Putamen (tissue), 1 donor: ENCODE measurements around the gene GPR22.

Source experiments
- DNase-seq: peaks from one replicate; pipeline ENCODE4 v3.0.0-alpha.2; 2016; ENCODE audit warnings: low spot score

Gene GPR22

DNA sequence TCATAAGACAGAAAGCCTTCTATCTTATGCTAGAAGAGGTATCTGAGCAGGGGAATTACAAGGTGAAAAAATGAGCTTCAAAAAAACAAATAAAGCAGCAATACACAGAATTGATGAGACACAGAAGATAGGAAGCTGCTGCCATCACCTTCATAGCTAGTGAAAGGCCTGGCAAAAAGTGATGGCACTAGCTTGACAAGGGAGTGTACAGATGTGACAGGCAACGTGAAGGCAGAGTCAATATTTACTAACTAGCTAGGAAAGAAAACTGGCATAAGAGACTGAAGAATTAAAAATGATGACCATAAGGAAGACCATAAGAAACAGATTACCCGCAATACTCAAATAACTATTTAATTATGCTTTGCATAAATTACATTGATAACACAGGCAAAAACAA is 9.4 kb downstream of the GPR22 start:
- no peak for DNase-seq

DNA sequence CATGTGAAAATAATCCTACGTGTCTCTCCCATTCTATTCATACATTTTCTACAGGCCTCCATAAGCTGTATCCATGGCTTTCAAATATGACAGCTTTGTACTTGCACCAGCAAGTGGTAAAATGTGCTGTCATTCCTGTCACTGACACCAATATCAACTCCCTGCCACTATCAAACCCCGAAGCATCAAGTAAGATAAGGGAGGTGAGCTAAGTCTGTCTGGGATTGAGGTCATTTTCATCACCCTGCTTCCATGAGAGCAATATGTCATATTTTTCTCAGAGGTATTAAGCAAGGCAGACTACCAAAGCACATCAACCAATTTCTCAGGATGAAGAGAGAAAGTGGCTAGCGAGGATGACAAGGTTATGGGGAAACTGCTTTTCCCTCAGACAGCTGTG is 11.1 kb downstream of the GPR22 start:
- no peak for DNase-seq

DNA sequence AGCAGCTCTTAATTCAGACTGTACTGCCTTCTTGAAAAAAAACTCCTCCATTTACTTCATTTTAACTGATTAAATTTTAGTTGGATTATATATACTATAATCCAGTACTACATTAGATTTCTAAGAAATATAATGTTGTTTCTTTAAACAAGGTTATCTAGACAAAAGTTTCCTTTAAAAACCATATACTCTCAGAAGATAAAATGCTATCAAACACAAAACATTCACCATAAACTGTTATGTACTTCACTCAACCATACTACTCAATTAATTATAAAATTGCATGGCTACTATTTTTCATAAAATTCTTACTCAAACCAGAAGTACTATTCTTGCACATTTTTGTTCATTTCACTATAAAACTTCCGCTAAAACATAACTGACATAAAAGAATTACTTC is 12.7 kb downstream of the GPR22 start:
- DNase-seq, result no peak

DNA sequence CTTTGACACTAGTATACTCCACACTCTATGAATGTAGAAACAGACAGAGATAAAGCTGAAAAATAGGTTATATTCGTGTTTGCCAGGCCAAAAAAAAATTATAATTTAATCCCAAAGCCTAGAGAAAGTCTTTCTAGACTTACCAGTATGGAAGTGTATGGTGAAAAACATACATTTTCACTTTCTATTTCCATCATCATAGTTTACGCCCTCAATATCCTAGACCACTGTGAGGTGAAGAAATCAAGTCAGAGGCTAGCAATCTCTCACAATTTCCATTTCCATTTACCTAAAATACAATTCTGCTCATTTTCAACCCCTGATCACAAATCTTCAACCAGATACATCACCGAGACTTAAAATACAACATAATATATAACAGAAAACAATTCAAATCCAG is 16.2 kb downstream of the GPR22 start:
- DNase-seq, result no peak

DNA sequence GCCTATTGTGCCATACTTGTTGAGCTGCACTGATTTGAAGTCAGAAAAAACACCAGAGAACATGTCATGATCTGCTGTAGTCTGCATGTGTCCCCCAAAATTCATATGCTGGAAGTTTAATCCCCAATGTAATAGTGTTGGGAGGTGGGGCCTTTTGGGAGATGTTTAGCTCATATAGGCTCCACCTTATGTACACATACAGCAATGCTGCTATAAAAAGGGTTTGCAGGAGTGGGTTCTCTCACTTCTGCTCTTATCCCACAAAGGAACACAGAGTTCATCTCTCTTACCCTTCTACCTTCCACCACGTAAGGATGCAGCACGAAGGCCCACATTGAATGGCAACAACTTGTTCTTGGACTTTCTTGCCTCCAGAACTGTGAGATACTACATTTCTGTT is 23.0 kb downstream of the GPR22 start:
- no peak for DNase-seq

DNA sequence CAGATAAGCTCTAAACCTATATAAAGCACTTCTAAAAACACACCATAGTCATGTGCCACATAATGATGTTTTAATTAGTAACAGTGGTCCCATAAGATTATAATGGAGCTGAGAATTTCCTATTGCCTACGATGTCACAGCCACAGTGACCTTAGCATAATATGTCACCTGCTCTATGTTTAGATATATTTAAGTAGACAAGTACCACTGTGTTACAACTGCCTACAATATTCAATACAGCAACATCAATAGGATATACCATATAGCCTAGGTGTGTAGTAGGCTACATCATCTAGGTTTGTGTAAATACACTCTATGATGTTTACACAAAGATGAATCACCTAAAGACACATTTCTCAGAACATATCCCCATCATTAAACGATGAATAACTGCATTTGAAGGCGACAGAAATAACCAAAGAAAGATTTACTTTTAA is 24.5 kb downstream of the GPR22 start:
- no peak for DNase-seq

DNA sequence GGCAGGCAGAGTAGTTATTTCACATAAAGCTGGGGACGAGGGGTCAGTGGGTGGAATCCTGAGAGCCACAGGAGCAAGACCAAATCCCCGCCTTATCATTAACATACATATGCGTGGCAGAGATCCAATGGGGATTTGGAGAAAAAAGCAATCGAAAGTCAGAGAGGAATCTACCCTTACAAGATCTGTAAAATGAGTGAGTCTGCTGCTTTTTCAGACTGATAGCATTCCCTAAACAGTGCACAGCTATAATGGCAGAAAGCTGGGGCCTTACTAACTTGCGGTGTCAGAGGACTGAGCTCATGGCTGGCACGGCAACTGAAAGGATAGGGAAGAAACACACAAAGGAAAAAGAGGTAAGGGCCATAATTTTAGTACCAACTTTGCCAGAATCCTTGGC is 25.0 kb downstream of the GPR22 start:
- DNase-seq, result no peak

DNA sequence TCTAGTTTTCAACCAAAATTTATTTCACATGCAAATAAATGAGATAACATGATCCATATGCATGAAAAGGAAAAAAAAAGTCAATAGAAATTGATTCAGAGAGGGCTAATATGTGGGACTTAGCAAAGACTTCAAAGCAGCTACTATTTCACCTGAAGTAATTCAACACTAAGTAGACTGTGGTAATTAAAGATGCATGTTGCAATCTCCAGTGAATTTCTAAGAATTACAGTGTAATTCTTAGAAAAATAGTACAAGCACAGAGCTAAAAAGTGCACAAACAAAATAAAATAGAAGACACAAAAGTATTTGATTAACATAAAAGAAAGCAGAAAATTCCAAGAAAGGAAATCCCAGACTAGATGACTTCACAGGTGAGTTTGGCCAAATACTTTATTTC is 25.7 kb downstream of the GPR22 start:
- no peak for DNase-seq

DNA sequence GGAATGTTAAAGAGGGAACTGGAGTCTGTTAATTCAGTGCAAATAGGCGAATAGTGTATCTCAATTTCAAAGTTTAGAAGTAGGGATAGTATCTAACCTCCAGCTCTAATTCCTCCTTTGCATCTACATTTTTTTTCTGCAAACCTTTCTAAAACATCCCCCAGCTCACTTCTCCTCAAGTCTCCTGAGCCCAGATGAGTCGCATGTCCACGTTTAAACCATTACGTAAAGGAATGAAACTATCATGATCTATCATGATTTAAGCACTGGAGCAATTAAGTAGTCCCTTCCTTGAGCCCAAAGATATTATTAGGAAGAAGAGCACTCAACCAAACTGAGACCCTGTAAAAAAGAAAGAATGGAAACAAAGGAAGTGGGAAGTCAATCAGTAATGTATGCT is 29.9 kb downstream of the GPR22 start:
- no peak for DNase-seq

DNA sequence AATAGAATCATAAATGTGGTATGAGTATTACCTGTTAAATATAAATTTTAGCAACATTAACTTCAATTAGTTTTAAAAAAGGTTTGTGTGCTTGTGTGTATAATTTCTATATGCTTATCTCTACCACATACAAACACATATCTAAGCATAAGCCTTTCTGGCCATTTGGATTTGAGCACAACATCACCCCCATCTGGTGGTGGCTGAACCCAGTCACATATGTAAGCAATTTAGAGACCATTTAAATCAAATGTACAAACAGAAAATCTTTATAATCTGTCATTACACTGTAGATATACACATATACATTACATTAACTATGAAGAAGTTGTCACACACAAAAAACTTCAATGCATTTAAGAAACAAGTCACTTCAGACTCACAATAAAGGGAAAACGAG is 31.7 kb downstream of the GPR22 start:
- peak; percentile 9 for DNase-seq

DNA sequence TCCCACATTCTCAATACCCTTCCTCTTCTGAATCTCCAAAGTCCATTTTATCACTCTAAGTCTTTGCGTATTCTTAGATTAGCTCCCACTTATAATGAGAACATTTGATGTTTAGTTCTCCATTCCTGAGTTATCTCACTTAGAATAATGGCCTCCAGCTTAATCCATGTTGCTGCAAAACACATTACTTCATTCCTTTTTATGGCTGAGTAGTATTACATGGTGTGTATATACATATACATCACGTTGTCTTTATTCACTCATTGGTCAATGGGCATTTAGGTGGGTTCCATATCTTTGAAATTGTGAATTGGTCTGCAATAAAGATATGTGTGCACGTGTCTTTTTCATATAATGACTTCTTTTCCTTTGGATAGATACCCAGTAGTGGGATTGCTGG is 32.3 kb downstream of the GPR22 start:
- no peak for DNase-seq

DNA sequence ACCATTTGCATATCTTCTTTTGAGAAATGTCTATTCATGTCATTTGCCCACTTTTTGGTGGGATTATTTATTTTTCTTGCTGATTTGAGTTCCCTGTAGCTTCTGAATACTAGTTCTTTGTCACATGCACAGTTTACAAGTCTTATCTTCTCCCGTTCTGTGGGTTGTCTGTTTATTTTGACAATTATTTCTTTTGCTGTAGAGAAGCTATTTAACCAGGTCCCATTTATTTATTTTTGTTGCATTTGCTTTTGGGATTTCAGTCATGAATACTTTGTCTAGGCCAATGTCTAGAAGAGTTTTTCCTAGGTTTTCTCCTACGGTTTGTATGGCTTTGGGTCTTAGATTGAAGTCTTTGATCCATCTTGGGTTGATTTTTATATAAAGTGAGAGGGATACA is 32.9 kb downstream of the GPR22 start:
- no peak for DNase-seq

DNA sequence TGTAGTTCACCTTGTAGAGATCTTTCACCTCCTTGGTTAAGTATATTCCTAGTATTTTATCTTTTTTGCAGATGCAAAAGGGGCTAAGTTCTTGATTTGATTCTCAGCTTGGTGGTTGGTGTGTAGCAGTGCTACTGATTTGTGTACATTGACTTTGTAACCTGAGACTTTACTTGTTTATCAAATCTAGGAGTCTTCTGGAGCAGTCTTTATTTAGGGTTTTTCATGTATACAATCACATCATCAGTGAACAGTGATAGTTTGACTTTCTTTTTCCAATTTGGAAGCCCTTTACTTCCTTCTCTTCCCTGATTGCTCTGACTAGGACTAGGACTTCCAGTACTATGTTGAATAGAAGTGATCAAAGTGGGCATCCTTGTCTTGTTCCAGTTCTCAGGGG is 33.8 kb downstream of the GPR22 start:
- DNase-seq, result no peak

DNA sequence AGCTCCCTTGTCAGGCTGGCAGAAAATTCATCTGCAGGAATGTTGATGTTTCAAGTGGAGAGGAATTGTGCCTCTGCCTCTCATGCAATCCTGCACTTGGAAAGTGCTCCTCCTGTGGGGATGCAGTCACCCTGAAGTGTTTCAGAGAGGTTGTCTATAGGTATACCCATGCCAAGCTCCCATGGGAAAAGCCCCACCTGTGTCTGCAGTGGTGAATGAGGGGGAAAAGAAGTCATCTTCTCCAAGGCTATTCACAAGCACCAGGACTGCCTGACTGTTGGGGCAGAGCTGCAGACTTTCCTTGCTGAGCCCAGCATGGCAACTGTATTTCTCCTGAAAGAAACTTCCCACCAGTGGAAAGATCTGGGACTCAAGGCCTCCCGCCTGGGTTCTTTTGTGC is 35.5 kb downstream of the GPR22 start:
- no peak for DNase-seq

DNA sequence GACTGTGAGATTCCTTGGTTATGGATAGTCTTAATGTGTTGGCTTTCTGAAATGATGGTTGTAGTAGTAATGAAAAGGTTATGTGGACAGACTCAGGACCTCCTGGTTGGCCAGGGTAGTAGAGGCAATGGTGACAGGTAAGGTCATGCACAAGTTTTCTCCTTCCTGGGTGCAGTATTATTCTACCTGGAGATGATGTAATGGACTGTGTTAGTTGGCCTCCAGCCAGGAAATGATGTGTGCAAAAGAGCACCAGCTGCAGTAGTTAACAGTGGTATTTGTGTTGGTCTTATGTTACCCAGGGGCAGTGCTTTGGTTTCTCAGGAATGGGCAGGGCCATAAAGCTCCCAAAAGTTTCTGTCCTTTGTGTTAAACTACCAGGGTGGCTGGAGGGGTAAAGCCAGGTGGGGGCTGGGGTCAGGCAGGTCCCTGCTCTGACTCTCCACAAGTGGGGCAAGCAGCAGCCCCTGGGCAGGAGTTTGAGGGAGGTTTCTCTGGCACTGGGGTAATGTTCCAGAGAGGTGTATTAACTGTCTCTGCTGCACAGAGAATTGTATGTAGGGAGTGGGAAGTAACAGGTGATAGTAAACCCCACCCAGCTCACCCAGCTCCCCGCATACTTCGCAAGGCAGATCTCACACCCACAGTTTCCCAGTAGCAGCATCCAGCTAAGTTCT is 36.3 kb downstream of the GPR22 start:
- no peak for DNase-seq

DNA sequence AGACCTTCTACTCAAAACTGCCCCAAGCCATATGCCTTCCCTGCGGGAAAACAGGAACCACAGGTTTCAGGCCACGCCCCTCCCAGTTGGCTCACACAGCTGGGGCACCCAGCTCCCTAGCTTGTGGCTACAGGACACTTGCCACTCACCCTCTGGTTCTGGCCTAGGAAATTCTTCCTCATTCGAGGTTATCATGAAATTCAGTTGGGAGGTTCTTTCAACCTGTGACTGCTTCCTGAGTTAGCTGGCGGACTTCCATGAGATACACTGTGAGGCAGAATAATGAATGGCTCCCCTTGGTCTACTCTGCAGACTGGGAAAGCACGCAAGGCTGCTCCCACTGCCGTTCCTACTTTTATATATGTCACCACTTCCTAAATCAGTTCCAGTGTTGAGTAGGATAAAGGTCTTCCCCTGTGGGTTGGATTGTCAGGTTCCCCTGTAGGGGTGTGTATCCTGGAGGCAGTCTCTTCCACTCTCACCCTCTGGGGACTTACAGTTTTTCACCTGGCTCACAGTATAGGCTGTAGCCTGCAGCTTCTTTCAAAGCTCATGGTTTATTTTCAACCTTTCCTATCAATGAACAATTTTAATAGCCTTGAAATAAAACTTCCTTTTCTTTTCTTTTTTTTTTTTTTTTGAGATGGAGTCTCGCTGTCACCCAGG is 37.0 kb downstream of the GPR22 start:
- DNase-seq, result no peak
